Skeletal muscle satellite cell (primary cell): ENCODE results near the gene FAM3B.

Source experiments
- H3K27me3 ChIP-seq: 2 replicates; pipeline ENCODE4 v1.7.0; 2013; ENCODE audit warnings: low read length; ENCODE audit not compliant: control insufficient read depth, insufficient read depth
- H3K36me3 ChIP-seq: 2 replicates; pipeline ENCODE4 v1.7.0; 2013; ENCODE audit warnings: mild to moderate bottlenecking, control low read depth, low read length; ENCODE audit not compliant: insufficient read depth
- H3K4me1 ChIP-seq: 2 replicates; pipeline ENCODE4 v1.7.0; 2013; ENCODE audit warnings: low read length; ENCODE audit not compliant: control insufficient read depth, insufficient read depth
- H3K4me2 ChIP-seq: 2 replicates; pipeline ENCODE4 v1.7.0; 2013; ENCODE audit warnings: mild to moderate bottlenecking, low read length
- H3K4me3 ChIP-seq: 2 replicates; pipeline ENCODE4 v1.7.0; 2013; ENCODE audit warnings: low read length
- H3K9ac ChIP-seq: 2 replicates; pipeline ENCODE4 v1.7.0; 2013; ENCODE audit warnings: mild to moderate bottlenecking, low read depth, low read length, moderate library complexity
- H3K9me3 ChIP-seq: replicated peaks from 2 replicates; pipeline ENCODE4 v1.7.0; 2013; ENCODE audit warnings: mild to moderate bottlenecking, control low read depth, low read length

FAM3B gene

DNA sequence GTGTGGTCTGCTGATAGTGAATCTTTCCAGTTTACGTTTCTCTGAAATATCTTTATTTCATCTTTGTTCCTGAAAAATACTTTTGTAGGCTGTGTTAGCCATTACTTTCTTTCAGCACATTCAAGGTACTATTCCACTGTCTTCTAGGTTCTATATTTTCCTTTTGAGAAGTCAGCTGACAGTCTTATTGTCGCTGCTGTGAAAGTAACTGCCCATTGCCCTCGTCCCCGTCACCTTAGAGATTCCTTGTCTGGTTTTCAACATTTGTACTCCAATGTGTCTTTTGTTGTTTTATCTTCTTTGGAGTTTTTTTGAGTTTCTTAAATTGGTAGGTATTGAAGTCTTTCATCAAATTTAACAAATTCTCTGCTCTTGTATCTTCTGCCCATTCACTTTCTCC, 25.4 kb downstream of the FAM3B start:
- no peaks in the 10 kb centered on the region for H3K36me3 ChIP-seq
- H3K27me3 ChIP-seq, result peaks cover 6% of the 10 kb centered on the region
- no peak overlapping the region for H3K4me2 ChIP-seq
- no peak overlapping the region for H3K4me3 ChIP-seq
- H3K9ac ChIP-seq, result no peak overlapping the region
- no peaks in the 10 kb centered on the region for H3K4me1 ChIP-seq
- no peaks in the 10 kb centered on the region for H3K9me3 ChIP-seq

DNA sequence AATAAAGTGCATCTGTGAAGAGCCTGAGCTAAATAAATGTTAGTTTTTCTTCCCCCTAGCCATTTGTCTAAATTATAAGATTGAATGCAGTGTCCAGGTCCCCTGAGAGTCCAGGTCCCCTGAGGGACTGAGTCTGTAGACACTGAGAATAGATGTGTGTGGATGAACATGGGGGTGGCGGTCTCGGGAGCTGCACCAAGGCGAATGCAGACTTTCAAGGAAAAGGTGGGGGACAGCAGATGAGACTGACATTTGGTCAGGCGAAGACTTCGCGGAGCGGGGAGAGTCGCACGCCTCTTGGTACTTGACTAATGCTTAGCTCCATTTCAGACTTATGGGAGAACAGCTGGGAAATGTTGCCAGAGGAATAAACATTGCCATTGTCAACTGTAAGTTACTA, 27.5 kb downstream of the FAM3B start:
- Histone ChIP-seq H3K4me1 (no peaks in the 10 kb centered on the region), H3K4me2 (no peak overlapping the region), H3K9ac (no peak overlapping the region), H3K36me3 (no peaks in the 10 kb centered on the region), H3K27me3 (peaks cover 10% of the 10 kb centered on the region), H3K4me3 (no peak overlapping the region), H3K9me3 (no peaks in the 10 kb centered on the region)

- H3K4me2 ChIP-seq, result no peak overlapping the region
- H3K4me3 ChIP-seq, result no peak overlapping the region
- no peaks in the 10 kb centered on the region for H3K4me1 ChIP-seq
- no peaks in the 10 kb centered on the region for H3K36me3 ChIP-seq
- no peaks in the 10 kb centered on the region for H3K9me3 ChIP-seq
- H3K27me3 ChIP-seq, result peaks cover 14% of the 10 kb centered on the region
- H3K9ac ChIP-seq, result no peak overlapping the region
These were observed 28.8 kb downstream of the FAM3B start for GRCh38 chr21:41345356-41345755.

DNA sequence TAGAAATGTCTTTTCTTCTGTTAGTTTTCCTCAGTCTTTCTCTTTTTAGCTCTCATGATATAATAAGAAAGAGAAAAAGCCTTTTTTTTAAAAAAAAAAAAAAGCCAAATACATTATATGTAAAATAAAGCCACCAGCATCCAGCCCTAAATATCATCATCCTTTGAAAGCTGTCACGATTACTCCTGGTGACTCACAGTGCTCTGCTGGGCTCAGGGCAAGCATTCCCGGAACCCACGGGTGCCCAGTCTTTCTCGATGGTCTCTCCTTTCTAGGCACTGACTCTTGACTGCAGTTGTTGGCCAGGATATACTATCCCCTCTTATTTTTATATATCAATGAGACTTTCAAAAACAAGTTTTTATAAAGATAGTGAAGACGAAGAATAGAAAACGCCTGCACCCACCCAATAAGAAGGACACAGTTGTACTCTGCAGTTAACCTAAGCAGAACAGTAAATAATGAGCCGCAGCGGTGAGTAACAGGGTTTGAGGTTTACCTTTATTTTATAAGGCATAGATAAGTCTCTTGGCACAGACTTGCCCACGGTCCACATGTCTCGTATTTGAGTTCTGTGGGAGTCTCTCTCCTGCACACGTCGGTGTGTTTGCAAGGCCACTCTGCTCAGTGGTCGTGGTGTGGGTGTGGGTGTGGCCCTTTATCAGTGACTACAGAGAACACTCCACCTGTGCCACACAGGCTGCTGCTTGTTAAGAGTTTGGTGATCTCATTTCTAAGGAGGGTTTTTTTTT, 29.5 kb downstream of the FAM3B start:
- H3K9me3 ChIP-seq, result no peaks in the 10 kb centered on the region
- no peak overlapping the region for H3K4me3 ChIP-seq
- no peak overlapping the region for H3K4me2 ChIP-seq
- no peak overlapping the region for H3K9ac ChIP-seq
- H3K36me3 ChIP-seq, result no peaks in the 10 kb centered on the region
- H3K4me1 ChIP-seq, result no peaks in the 10 kb centered on the region
- peaks cover 14% of the 10 kb centered on the region for H3K27me3 ChIP-seq

- Histone ChIP-seq H3K4me1 (no peaks in the 10 kb centered on the region), H3K27me3 (peaks cover 12% of the 10 kb centered on the region), H3K4me2 (no peak overlapping the region), H3K9ac (no peak overlapping the region), H3K36me3 (no peaks in the 10 kb centered on the region), H3K4me3 (no peak overlapping the region), H3K9me3 (no peaks in the 10 kb centered on the region)
These were observed 30.2 kb downstream of the FAM3B start for GRCh38 chr21:41346758-41347157.

- no peaks in the 10 kb centered on the region for H3K4me1 ChIP-seq
These were observed 31.8 kb downstream of the FAM3B start for GRCh38 chr21:41348434-41348833.

GRCh38 chr21:41349126-41349525, 32.5 kb downstream of the FAM3B start:
- H3K9me3 ChIP-seq, result no peaks in the 10 kb centered on the region
- peaks cover 8% of the 10 kb centered on the region for H3K27me3 ChIP-seq

More at GRCh38 chr21:41348434-41348833, 31.8 kb downstream of the FAM3B start:
- H3K9ac ChIP-seq, result no peak overlapping the region
- H3K4me2 ChIP-seq, result no peak overlapping the region
- H3K36me3 ChIP-seq, result no peaks in the 10 kb centered on the region
- H3K27me3 ChIP-seq, result peaks cover 8% of the 10 kb centered on the region
- H3K4me3 ChIP-seq, result no peak overlapping the region
- H3K9me3 ChIP-seq, result no peaks in the 10 kb centered on the region

DNA sequence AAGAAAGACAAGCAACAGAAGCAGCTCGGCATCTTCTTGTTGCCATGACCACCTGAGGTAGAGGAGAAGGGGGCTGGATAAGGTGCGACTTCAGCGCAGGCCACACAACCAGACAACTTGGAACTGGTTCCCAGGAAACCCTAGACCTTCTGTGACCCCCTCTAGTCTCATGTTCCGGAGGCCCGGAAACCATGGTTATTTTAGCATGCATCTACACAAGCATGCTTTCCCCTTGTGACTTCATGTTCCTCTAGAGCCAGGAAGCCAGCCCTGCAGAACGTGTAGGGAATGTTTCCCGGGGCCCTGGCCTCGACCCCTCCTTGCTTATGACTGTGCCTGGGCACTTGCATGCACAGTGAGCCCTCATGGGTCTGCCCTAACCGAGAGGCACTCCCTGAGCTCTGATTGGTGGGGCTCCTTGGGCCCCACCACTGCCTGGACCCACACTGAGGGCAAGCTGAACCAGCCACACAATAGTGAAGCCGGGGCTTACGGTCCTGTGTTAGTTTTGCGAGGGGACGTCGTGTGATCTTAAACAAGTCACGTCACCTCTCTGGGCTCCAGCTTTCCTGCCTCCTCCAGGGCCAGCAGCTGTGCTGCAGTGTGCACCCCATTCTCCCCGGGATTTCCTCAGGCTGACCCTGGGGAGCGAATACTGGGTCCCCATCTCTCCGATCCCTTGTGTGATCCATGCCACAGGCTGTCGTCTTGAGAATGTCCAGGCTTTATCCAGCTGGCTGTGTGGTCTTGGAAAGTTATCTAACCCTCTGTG, 33.2 kb downstream of the FAM3B start:
- H3K4me2 ChIP-seq, result no peak overlapping the region
- H3K36me3 ChIP-seq, result no peaks in the 10 kb centered on the region
- H3K9ac ChIP-seq, result no peak overlapping the region
- no peaks in the 10 kb centered on the region for H3K4me1 ChIP-seq
- no peak overlapping the region for H3K4me3 ChIP-seq
- H3K27me3 ChIP-seq, result peaks cover 8% of the 10 kb centered on the region
- no peaks in the 10 kb centered on the region for H3K9me3 ChIP-seq

More at GRCh38 chr21:41349126-41349525, 32.5 kb downstream of the FAM3B start:
- H3K4me2 ChIP-seq, result no peak overlapping the region
- no peak overlapping the region for H3K9ac ChIP-seq
- H3K4me3 ChIP-seq, result no peak overlapping the region
- no peaks in the 10 kb centered on the region for H3K36me3 ChIP-seq
- no peaks in the 10 kb centered on the region for H3K4me1 ChIP-seq

DNA sequence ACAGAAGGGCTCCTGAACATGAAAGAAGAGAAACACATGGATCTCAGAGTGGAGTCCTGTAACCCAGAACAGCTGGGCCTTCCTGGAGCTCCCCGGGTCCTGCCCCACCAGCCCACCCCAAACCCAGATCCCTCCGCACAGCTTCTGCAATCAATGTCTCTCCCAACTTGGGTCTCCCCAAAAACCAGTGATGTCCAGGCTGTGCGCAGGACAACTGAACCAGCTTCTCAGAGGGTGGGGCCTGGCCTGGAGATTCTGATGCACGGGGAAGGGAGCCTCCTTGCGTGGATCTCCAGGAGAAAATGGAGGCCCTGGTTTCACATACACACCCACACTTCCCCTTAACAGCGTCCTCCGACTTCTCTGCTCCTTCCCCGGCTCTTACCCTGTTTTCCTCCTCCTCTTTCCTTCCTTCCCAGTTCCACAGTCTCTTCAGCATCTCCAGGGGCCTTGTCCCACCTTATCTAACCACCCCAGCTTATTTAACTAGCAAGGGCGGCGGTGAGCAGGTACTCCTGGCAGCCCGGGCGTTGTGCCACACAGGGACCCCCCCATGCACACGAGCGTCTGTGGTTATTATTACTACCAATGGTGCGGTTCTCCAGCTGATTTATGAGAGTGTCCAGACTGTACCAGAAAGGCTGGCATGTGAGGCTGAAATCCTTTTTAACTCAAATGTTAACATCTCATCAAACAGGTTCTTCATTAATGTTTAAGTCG, 34.0 kb downstream of the FAM3B start:
- Histone ChIP-seq H3K36me3 (no peaks in the 10 kb centered on the region), H3K9ac (no peak overlapping the region), H3K27me3 (peaks cover 12% of the 10 kb centered on the region), H3K4me3 (no peak overlapping the region), H3K9me3 (no peaks in the 10 kb centered on the region), H3K4me2 (no peak overlapping the region), H3K4me1 (no peaks in the 10 kb centered on the region)

DNA sequence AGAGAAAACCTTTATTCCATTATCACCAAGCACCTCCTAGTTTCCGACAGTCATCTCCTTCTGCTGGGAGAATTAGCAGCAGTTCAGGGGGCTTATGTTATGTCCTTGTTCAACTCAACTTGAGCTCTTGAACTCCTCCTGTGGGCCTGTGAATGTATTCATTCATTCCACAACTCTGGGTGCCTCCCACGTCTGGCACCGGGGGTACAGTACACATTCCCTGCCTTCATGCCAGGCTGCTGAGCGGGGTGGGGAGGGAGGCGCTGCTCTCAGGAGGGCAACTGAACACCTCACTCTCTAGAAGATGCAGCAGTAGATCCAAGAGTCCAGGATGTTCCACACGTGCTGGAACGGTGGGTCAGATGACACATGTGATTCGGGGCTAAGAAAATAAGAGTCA, 40.9 kb downstream of the FAM3B start:
- Histone ChIP-seq H3K9me3 (no peaks in the 10 kb centered on the region), H3K9ac (no peak overlapping the region), H3K4me1 (no peaks in the 10 kb centered on the region), H3K36me3 (no peaks in the 10 kb centered on the region), H3K4me3 (no peak overlapping the region), H3K4me2 (no peak overlapping the region), H3K27me3 (peaks cover 7% of the 10 kb centered on the region)
